ENCODE data around the gene ASB8.
A peak's percentile ranks its signal among the peaks of the same experiment; 100 is the strongest.

ASB8 gene, protein sequence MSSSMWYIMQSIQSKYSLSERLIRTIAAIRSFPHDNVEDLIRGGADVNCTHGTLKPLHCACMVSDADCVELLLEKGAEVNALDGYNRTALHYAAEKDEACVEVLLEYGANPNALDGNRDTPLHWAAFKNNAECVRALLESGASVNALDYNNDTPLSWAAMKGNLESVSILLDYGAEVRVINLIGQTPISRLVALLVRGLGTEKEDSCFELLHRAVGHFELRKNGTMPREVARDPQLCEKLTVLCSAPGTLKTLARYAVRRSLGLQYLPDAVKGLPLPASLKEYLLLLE

DNA sequence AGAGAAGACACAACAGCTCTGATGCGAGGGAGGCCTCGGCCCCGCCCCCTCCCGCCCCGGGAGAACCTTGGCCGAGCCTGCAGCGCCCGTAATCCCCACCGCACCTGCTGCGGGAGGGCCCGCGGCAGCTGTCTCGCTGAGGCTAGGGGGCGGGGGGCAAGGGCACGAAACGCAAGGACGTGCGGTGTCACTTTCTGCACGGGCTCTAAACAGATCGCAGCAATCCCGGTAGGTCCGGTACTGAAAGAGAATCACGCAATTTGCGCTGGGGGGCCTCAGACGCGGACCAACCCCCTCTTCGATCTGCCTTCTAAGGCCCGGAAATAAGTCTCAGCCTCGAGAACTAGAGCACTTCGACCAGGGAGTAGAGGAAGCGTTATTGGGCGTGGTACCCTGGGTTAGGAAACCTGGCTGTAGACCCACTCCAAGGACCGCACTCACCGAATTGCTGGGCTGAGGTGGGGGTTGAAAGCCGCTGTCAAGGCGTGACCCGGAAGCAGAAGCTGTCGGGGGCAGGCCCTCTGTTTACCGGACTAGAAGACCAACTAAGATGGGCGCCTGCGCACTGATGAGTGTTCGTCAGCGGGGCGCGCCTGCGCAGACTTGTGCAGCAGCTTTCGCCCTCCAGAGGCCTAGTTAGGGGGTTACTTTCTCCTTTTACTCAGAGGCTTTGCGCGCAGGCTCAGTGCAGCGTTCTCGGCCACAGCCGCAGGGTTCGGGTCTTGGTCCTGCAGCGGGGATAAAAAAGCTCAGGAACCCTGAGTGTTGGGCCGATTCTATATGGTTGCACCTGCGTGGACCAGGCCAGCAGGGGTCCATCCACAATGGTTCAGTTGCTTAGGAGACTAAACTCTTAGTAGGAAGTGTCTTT, at the start of gene ASB8:
ASB8 (minus strand) TSS at position 498 of the 871 bp plus-strand sequence. CDS start 4,019 bp downstream, outside the sequence.
- DNase-seq: peak; percentile 99 to 100

DNA sequence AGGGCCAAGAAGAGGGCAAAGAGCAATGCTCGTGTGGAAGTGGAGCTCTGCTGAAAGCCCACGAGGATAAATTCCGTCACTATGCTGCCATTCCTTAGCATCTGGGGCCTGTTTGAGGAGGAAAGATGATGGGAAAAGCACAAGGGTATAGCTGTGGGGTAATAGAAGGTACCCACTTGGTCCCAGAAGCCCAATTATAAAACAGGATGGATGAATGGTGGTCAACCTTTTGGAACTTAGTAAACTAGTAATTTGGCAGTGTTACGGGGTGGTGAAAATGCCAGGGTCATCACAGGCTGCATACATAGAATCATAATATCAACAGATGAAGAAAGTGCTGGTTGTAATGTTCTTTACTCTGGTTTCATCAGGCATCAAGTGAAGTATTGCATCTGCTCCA, 45.9 kb upstream of the ASB8 start, which contains the start of gene OR10AD1:
OR10AD1 (minus strand) TSS at position 101 of the 400 bp plus-strand sequence; CDS start at position 101, 0 bp downstream.
- DNase-seq: no peak

DNA sequence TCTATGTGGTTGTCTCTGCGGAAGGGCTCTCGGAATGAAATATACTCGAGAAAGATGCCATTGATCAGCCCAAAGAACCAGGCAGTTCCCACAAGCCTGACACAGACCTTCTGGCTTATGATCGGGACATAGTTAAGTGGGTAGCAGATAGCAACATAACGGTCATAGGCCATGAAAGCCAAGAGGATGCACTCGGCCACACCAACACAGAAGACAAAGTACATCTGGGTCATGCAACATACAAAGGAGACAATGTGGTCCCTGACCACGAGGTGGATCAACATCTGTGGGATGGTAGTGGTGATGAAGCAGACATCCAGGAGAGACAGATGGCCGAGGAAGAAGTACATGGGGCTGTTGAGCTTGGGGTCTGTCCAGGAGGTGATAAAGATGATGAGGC, 45.5 kb upstream of the ASB8 start:
- DNase-seq: no peak

DNA sequence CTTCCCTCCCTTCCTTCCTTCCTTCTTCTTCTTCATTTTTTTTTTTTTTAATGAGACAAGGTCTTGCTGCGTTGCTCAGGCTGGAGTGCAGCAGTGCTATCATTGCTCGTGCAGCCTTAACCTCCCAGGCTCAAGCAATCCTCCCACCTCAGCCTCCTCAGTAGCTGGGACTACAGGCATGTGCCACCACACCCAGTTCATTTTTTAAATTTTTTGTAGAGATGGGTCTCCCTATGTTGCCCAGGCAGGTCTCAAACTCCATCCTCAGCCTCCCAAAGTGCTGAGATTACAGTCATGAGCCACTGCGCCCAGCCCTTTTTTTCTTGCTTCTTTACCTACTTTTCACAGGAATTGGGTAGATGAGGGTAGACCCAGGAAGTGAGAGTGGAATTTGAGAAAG, 44.2 kb upstream of the ASB8 start:
- DNase-seq: no peak

DNA sequence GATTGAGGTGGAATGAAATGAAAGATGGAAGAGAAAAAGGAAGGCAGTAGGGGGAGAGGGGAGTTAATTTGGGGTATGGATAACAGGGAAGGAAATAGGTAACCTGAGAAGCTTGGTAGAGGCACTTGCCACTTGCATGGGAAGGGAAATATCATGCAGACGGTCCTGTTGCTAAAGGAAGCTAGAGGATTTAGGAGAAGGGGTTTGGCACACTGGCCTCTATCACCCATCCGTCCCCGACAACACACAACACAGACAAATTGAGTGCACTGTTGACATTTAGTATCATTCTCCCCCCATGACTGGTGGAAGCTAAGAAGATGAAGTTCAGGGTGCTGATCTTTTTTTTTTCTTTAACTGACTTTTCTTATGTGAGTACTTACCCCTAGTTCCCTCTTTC, 43.8 kb upstream of the ASB8 start:
- no peak for DNase-seq

DNA sequence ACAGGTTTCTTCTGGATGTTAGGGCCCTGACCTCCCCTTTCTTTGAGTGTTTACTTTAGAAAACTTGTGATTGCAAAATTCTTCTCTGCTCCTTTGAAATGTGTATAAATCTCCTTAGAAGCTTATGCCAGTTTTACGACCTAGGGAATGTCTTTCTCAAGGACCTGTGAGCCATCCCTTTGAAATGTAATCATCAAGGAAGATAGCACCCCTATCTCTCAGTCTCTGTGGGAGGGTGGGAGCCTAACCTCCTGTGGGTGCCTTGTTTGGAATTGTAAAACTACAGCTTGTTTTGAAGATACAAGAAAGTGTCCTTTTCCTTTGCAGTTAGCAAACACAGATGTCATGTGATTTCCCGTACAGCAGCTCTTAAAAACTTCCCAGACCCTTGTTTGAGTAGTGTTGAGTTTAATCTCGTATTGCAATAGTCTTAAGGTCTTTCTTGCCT, 42.5 kb upstream of the ASB8 start:
- DNase-seq: peak in 1 of 2 donors; percentile 30

DNA sequence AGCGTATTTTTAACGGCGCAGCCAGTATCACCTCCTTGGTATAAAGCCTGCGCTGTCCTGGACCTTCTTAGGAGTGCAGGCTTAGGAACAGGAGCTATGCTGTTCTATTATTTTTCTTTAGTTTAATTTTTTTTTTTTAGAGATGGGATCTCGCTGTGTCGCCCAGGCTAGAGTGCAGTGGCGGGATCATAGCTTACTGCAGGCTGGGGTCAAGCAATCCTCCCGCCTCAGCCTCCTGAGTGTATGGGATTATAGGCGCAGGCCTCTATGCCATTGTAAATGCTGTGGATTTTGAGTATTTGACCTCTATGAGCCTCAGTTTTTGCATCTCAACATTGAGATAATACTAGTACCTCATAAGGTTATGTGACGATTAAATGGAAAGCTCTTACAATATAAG, 41.7 kb upstream of the ASB8 start:
- no peak for DNase-seq

DNA sequence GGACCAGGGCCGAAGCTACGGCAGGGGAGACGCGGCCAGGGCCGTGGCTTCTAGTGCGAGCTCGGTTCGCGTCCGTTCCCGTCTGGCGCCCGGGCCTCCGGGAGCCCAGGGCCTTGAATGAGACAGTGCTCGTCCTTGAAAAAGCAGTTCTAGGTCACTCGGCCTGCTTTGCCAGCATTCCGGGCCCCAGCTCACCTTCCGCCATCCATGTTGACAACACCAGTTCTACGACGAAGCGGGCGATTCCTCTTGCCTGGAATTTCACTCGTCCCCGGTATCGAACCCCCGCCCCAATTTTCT, 41.3 kb upstream of the ASB8 start:
- DNase-seq: peak in 1 of 2 donors; percentile 21

DNA sequence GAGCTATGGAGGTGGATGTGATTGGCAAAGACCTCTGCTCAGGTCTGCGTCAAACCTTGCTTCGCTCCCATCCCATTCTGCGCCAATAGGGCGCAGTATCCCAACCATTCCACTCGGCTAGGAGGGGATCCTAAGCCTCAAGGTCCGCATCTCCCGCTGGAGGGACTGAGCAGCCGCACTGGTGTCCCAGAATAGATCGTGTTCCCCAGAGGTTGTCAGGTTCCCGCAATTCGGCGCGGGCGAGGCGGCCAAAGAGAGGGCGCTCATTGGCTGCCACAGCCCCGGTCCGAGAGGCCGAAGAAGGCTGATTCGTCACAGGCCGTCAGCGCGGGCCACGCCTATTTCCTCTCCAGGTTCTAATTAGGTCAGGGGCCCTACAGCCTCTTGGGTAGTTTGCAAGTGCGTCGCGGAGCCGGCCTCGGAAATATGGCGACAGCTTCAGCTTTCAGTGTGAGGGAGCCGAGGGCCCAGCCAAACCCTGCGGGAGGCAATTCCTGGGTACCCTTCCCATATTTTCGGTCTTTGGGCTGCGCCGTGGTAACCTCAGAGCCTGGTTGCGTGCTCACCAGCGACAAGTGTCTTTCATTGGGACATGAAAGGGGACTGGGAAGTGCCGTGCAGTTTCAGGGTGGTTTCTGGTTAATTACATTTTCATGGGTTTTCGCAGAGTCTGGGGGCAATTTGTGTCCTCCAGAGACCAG, 40.8 kb upstream of the ASB8 start:
- DNase-seq: peak; percentile 94 to 95

DNA sequence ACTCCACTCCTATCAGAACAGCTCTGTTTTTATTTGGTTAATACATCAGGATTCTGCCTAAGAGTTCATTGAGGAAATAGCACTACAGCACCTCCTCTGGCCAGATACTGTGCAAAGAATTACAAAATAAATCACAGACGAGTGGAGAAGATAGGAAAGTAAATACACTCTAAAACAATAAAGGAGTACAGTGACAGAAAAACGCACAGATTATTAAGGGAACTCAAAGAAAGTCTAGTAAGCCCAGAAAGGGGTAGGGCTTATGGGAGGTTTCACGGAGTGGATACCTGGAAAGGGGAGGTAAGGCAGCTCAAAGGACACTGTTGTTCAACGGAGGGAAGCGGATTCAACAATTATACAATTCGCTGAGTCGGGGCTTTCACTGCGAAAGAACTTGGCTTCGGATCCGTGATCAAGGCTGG, 40.2 kb upstream of the ASB8 start:
- DNase-seq: peak in 1 of 2 donors; percentile 62

DNA sequence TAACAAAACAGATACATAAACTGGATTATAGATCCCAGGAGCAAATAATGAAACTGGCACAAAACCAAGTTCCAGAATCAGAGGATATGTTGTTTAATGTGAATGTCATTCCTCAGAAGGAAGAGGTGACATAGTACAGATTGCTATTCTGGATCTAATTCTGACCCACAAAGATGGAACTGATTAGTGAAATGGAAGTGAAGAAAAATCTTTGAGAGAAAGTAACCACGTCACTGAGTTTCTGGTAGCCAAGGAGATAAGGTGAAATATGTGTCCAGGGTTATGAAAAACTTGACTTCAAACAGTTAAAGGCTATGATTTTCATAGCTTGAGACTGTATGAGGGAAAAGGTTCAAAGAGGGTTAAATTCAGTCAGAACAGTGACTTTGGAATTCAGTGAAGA, 37.5 kb upstream of the ASB8 start:
- no peak for DNase-seq

DNA sequence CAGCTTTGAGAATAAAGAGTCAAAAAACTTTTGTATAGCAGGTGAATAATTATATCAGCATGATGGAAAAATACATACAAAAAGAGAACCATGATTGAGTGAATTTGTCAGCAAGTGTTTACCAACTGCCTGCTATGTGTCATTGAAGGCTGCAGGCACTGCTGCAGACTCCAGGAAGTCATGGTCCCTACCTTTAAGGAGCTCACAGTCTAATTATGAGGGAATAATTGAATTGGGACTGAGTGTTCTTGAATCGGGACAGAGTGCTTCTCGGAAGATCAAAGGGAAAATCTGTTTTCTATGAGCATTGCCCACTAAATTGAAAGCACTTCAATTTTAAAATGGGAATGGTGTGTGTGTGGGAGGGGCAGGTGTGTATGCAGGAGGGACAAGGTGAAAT, 36.3 kb upstream of the ASB8 start:
- DNase-seq: no peak

DNA sequence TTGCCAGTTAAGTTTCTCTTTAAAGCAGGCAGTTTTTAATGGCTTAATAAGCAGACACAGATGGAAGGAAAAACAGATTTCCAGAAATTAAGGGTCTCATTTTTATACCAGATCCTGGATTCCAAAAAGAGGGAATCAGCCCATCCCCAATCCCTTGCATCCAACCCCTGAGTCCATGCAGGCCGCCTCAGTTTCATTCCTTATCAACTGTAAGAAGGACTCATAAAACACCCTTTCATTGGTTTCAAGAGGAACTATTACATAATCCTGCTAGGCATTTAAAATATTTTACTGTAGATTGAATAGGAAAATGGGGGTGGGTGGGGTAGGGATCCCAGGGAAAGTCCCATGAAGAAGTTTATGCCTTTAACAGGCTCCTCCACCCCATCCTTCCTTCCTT, 35.5 kb upstream of the ASB8 start:
- DNase-seq: no peak

DNA sequence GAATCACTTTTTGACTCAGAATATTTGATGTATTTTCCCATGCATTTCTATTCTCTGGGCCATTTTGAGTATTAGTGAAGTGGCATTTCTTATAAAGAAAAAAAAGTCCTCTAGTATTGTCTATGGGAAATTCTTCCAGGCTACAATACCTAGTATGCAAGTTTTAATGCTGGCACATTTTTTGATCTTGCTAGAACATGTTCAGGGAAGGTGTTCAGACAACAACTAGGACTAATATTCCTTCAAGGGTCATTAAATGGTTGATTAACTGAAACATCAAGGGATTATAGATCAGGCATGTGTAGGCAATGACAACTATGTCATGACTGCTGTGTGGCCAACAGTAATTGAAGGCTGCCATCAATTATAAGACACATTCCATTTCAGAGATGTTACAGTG, 33.8 kb upstream of the ASB8 start:
- no peak for DNase-seq

DNA sequence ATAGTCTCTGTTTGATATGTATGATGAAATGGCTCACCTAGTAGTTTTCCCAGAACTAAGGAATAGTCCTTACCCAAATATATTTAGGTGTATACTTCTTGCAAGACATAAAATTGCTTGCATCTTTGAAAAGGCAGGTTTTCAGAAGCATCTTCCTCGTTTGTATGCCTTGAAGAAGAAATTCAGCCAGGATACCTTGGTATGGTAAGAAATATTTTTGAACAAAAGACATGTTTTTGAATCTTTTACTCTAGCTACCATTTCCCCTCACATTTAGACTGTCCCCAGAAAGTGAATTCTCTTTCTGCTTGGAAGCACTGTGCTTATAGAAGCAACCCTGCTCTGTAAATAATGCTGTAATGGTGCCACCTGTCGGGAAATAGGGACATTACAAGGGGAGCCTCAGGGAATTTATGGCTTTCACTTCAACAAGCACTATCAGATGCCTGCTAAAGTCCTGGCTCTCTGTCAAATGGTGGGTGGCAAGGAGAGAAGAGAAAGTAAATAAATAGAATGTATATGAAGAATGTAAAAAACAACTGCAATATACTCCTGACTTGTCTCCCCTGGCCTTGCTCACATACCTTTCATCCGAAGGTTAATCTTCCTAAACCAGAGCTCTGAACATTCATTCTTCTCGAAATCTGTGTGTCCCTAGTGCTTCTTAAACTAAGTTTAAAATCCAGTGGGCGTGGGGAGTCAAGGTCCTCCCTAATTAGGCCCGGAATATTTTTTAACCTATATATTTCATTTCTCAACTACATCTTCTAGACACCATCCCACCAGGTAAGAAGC, 32.2 kb upstream of the ASB8 start:
- peak; percentile 73 to 80 for DNase-seq

DNA sequence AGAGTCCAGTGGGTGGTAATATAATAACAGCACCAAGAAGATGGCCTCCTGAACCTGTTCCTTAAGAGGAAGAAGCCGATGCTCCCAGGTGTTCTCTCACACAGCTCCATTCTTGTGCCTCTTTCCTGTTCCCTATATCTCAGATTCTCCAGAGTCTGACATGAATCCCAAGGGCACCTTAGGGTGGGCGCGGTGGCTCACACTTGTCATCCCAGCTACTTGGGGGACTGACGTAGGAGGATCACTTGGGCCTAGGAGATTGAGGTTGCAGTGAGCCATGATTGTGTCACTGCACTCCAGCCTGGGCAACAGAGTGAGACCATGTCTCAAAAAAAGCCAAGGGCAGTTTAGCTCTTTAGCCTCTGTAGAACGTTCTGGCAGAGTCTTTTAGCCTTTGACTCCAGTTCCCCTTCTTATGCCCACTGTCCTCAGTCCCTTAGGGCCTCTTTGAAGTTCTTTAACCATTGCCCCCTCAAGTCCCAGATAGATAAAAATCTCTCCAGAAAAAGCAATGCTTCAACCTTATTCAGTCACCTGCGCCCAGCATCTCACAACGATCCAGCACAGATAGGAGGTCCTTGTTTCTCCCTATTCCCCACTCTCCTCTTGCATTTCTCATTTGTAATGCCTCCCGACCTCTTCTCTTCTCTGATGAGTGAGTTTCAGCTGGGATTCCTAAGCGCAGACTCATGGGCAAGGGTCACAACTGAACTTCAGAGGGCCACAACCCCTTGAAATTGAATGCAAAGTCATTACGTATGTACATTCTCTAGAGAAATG, 30.8 kb upstream of the ASB8 start:
- no peak for DNase-seq

DNA sequence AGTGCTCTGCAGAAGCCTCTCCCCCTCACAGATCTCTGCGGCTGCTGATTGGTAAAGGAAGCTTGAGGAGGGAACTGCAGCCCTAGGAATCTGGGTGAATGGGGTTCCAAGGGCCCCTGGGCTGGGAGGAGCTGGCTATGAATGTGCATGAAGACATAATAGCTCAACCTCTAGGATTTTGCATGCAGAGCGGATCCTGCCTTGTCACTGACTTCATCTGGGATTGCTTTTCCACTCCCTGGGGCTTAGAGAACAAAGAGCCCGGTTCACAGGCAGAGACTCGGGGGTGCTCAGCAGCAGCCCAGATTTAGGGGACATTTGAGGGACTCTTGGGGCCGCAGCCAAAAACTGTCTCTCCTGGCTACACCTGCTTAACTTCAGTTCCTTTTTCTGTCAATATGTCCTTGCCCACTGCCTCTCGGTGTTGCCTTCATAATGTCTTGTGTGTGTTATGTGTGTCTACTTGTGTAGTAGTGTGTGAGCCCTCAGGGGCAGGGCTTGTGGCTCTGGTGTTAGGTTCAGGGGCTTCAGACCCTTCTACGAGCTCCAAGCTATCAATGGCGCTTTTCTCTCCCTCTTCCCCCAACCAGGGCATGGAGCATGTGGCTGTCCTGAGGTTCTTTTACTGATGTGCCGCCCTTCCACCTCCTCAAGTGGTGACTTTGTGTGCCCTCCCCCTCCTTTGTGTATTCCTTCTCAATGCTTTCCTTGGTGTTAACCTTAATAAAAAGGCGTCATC, 28.0 kb upstream of the ASB8 start:
- no peak for DNase-seq

DNA sequence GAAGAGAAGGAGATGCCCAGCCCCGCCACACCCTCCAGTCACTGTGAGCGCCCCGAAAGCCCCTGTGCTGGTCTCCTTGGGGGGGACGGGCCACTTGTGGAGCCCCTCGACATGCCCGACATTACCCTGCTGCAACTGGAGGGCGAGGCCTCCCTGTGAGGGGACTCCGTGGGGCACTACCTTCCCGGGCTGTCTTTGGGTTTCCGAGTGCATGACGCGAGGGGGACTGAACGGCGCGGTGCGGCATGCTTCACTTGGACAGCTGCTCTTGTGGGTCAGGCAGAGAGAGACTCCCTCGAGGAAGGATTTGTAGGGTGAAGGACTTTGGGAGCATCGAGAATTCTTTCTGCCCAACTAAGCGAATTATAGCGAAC, 27.2 kb upstream of the ASB8 start:
- no peak for DNase-seq

DNA sequence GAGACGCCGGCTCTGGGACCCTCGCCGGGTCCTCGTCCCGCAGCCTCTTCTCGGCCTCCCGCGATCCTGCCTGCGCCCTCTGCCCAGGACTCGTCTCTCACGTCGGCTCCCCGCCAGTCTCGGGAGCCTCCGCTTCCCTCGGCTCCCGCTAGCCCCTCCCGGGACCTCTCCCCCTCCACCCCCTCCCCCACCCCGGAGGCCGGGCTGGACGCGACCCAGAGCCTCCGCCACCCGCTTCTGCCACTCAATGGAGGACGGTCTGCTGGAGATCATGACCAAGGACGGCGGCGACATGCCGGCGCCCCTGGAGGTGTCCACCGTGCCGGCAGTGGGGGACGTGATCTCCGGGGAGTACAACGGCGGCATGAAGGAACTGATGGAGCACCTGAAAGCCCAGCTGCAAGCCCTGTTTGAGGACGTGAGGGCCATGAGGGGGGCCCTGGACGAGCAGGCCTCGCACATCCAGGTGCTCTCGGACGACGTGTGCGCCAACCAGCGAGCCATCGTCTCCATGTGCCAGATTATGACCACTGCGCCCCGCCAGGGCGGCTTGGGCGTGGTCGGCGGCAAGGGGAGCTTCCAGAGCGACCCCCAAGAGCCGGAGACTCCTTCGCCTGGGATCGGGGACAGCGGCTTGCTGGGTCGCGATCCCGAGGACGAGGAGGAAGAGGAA, 26.7 kb upstream of the ASB8 start:
- DNase-seq: peak in 1 of 2 donors; percentile 27

DNA sequence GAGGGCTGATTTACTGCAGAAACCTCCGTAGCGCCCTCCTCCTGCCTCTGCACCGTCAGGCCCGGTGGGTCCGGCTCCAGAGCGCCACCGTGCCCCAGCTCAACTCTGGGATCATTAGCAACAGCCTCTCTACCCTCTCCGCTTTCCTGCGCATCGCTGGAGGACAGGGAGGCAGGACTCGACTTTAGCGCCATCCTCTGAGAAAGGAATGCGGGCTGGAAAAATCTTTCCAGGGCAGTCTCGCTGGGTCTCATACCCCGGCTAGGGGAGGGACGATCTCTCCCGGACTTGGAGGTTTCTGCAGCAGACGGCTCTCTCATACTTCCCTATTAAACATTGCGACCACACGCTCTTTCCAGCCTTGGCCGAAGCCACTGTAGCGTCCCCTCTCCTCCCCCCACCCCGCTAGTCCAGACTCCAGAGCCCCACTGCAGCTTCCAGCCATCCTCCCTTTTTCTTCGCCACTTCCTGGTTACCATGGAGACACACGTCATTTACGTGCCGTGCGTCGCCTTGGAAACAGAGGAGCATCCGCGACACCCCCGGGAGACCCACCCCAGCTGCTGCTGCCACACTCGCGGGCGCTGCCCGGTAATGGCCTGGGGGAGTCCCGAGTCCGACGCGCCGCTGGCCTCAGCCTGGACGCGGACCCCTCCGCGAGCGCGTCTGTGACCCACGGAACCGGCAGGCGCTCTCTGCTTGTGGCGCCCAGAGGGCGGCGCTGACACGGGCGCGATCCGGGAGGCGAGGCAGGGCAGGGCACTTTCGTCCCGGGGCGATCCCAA, 26.0 kb upstream of the ASB8 start, which contains the start of gene CCDC184:
CCDC184 (plus strand) TSS at position 554 of the 785 bp plus-strand sequence. CDS start 479 bp downstream, outside the sequence.
- peak; percentile 84 to 88 for DNase-seq
